Activated CD8-positive, alpha-beta T cell treated with anti-CD3 and anti-CD28 coated beads for 36 hours (primary cell): ENCODE data around the gene PTK7. TPM values are rescaled to one million over a fixed set of nuclear protein-coding genes. Genes with fewer than 3 reads are reported as not detected.

ENCODE experiments used
- ATAC-seq: fragments of 200-7000 bp; cut with Tn5 transposase; one replicate; pipeline ENCODE4 v1.10.0; 2021; ENCODE audit warnings: mild to moderate bottlenecking, moderate library complexity
- CTCF ChIA-PET: fragments of 350-600 bp; sonication (Branson Sonifier 250); formaldehyde crosslinking; loops from one replicate; lab custom pipeline; 2021; ENCODE audit warnings: antibody characterized with exemption; lab: Charles Lee
- POLR2A ChIA-PET: fragments of 350-600 bp; sonication (Branson Sonifier 250); formaldehyde crosslinking; loops from one replicate; lab custom pipeline; 2021; ENCODE audit warnings: antibody characterized with exemption; lab: Charles Lee
- DNase-seq: peaks from one replicate; pipeline ENCODE4 v3.0.0-alpha.2; 2020
- H3K27ac Mint-ChIP-seq: one replicate; pipeline ENCODE4 v1.8.0; 2021; ENCODE audit warnings: mild to moderate bottlenecking, mixed read lengths
- H3K27me3 Mint-ChIP-seq: one replicate; pipeline ENCODE4 v1.8.0; 2021; ENCODE audit warnings: mixed read lengths
- H3K36me3 Mint-ChIP-seq: one replicate; pipeline ENCODE4 v1.8.0; 2021; ENCODE audit warnings: low read depth, mixed read lengths
- H3K4me1 Mint-ChIP-seq: one replicate; pipeline ENCODE4 v1.8.0; 2021; ENCODE audit warnings: low read depth, mixed read lengths
- H3K4me3 Mint-ChIP-seq: one replicate; pipeline ENCODE4 v1.8.0; 2021; ENCODE audit warnings: mild to moderate bottlenecking, moderate library complexity, mixed read lengths
- H3K9me3 Mint-ChIP-seq: one replicate; pipeline ENCODE4 v1.8.0; 2021; ENCODE audit warnings: mixed read lengths
- intact Hi-C: fragments of 100-400 bp; cut with micrococcal nuclease; formaldehyde crosslinking; loops from one replicate; pipeline ENCODE4 v1.10.0; 2022
- total RNA-seq, 2 experiments: library from RNA; stranded (reverse); gene quantifications; one replicate each; pipeline ENCODE4 v1.2.3, GENCODE V29; 2021
- TF ChIP-seq, protein P1 (sequence below): fragments of 200-600 bp; IDR thresholded peaks from one replicate; pipeline ENCODE4 v1.8.0; 2022; ENCODE audit warnings: antibody characterized with exemption, mild to moderate bottlenecking

Gene PTK7
- total RNA-seq, 2 experiments from 2014 or later, result 3.8 to 4.1 TPM

DNA sequence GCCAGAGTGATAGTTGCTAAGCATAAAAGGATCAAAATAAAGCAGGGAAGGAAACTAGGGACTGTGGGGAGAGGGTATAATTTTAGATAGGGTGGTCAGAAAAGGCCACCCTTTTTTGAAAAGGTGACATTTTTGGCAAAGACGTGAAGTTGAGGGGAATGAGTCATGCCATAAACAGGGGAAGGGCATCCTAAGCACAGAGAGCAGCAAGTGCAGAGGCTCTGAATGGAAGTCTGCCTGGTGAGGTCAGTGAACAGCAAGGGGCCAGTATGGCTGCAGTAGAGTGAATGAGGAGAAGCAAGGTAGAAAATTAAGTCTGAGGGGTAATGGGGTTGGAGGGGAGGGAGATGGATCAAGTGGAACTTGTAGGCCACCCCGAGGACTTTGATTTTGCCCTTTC is 14.3 kb upstream of the PTK7 start:
- peaks cover 17% of the 10 kb centered on the region for H3K36me3 Mint-ChIP-seq
- ATAC-seq (no peak), DNase-seq (no peak)
- TF ChIP-seq, protein P1, sequence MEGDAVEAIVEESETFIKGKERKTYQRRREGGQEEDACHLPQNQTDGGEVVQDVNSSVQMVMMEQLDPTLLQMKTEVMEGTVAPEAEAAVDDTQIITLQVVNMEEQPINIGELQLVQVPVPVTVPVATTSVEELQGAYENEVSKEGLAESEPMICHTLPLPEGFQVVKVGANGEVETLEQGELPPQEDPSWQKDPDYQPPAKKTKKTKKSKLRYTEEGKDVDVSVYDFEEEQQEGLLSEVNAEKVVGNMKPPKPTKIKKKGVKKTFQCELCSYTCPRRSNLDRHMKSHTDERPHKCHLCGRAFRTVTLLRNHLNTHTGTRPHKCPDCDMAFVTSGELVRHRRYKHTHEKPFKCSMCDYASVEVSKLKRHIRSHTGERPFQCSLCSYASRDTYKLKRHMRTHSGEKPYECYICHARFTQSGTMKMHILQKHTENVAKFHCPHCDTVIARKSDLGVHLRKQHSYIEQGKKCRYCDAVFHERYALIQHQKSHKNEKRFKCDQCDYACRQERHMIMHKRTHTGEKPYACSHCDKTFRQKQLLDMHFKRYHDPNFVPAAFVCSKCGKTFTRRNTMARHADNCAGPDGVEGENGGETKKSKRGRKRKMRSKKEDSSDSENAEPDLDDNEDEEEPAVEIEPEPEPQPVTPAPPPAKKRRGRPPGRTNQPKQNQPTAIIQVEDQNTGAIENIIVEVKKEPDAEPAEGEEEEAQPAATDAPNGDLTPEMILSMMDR, result no peak
- H3K27me3 Mint-ChIP-seq, result no peaks in the 10 kb centered on the region
- H3K4me1 Mint-ChIP-seq, result peaks cover 32% of the 10 kb centered on the region
- H3K4me3 Mint-ChIP-seq, result no peak overlapping the region
- POLR2A ChIA-PET, result no interaction called here
- H3K27ac Mint-ChIP-seq, result no peak overlapping the region
- intact Hi-C loops, result no loop called here
- no peaks in the 10 kb centered on the region for H3K9me3 Mint-ChIP-seq
- CTCF ChIA-PET, result interaction anchor here (1.6 to 4.2 kb wide), 2 partner anchors 8 to 81 kb away, joined by 3 to 32 read pairs; no protein-coding TSS in a partner anchor

DNA sequence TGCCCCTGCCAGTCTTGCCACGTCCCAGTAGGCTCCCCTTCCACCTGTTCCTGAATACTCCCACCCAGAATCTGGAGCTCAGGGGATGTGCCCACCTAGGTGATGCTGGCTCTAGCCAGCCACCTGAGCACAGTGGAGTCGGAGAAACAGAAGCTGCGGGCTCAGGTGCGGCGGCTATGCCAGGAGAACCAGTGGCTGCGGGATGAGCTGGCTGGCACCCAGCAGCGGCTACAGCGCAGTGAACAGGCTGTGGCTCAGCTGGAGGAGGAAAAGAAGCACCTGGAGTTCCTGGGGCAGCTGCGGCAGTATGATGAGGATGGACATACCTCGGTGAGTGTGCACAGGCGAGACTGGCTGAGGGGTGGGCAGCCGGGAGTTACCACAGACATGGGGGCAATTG is 13.3 kb upstream of the PTK7 start:
- no peaks in the 10 kb centered on the region for H3K9me3 Mint-ChIP-seq
- TF ChIP-seq, protein P1, result no peak
- peaks cover 13% of the 10 kb centered on the region for H3K36me3 Mint-ChIP-seq
- ATAC-seq, result no peak
- H3K4me3 Mint-ChIP-seq, result no peak overlapping the region
- intact Hi-C loops, result no loop called here
- POLR2A ChIA-PET, result interaction anchor here (0.7 to 1.0 kb wide), 3 partner anchors 14 to 157 kb away, joined by 3 read pairs; no protein-coding TSS in a partner anchor
- CTCF ChIA-PET, result interaction anchor here (1.8 kb wide), 1 partner anchor 81 kb away, joined by 8 read pairs; no protein-coding TSS in a partner anchor
- H3K27me3 Mint-ChIP-seq, result no peaks in the 10 kb centered on the region
- no peak for DNase-seq
- H3K27ac Mint-ChIP-seq, result no peak overlapping the region
- H3K4me1 Mint-ChIP-seq, result peaks cover 28% of the 10 kb centered on the region

DNA sequence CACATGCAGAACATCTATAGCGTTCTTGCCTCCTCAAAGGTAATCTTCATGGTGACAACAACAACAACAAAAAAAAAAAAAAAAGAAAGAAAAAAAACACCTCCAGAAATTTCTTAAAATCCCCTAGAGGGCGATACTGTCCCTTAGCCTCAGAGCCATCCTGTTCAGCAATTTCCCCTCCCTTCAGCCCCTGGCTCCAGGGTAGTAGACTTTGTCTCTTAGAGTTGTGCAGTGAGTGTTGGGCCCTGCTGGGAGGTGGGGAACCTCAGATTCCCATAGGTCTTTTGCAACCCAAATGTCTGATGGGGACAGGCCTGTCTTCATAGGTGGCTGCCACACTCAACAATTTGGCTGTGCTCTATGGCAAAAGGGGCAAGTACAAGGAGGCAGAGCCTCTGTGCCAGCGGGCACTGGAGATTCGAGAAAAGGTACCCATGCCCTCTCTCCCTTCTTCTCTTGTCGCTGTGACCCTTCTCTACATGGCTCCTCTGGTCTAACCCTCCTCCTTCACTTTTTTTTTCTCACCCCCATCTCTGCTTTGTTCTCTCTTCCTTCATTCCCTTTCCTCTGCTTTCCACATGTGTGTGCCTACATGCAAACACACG is 6.0 kb upstream of the PTK7 start:
- intact Hi-C loops, result loop anchor here (2.0 kb wide), 1 partner anchor 73 kb away; no protein-coding TSS in a partner anchor
- Mint-ChIP-seq H3K4me1 (no peaks in the 10 kb centered on the region), H3K36me3 (peaks cover 6% of the 10 kb centered on the region), H3K4me3 (no peak overlapping the region), H3K9me3 (no peaks in the 10 kb centered on the region), H3K27me3 (no peaks in the 10 kb centered on the region), H3K27ac (no peak overlapping the region)
- ChIA-PET POLR2A (no interaction called here), CTCF (interaction anchor here (0.7 to 3.3 kb wide), 5 partner anchors 9 to 73 kb away, joined by 3 to 26 read pairs (median 3); partner anchors contain the start of gene RRP36)
- peak; percentile 85 for ATAC-seq
- TF ChIP-seq, protein P1, result peak; percentile 79
- DNase-seq, result peak; percentile 45

DNA sequence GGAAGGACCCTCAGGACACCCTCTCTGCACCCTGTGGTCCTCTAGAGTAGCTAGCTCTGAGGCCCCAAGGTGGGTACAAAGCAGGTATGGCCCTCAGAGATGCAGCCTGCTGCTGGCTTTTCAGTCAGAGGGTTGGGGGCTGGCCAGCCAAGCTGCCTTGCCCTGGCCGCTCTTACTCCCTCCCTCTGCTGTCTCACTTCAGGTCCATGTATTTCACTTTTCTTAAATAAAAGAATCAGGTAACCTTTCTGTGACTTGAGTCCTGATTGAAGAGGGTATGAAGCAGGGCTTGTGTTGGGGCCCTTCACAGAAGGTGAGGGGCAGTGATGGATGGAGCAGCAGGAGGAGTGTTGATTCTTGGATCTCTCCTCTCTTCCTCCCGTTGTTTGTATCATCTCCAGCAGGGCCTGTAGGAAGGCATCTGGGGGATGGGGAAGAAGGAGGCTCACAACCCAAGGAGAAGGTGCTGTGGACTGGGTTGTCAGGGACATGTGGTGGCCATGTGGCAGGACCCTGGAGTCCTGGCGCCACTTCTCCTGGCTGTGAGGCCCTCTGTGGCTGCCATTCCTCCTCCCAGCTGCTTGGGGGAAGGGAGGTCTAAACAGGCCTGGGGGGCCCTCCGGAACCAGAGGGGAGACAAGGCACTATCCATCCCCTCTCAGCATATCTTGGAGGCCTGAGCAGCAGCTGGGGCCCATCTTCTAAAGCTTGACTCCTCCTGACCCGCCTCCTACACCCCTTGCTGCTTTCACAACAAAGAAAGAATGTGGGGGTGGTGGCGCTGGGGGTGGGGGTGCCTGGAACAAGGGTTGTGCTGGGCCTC is 1.1 kb upstream of the PTK7 start:
- TF ChIP-seq, protein P1, result no peak
- ChIA-PET POLR2A (no interaction called here), CTCF (interaction anchor here (0.8 to 1.8 kb wide), 3 partner anchors 68 to 176 kb away, joined by 4 to 9 read pairs (median 6); no protein-coding TSS in a partner anchor)
- H3K27me3 Mint-ChIP-seq, result peaks cover 10% of the 10 kb centered on the region
- peak overlapping the region; percentile 54 for H3K4me3 Mint-ChIP-seq
- no peaks in the 10 kb centered on the region for H3K9me3 Mint-ChIP-seq
- H3K36me3 Mint-ChIP-seq, result peaks cover 6% of the 10 kb centered on the region
- ATAC-seq (no peak), DNase-seq (peak; percentile 21)
- no peak overlapping the region for H3K27ac Mint-ChIP-seq
- intact Hi-C loops, result no loop called here
- peaks cover 2% of the 10 kb centered on the region for H3K4me1 Mint-ChIP-seq
